ENCODE results near the gene RNU11. TPM values are rescaled to one million over a fixed set of nuclear protein-coding genes. Genes with fewer than 3 reads are reported as not detected.

Gene RNU11
- total RNA-seq, 1 experiment from 2014 or later = not detected

DNA sequence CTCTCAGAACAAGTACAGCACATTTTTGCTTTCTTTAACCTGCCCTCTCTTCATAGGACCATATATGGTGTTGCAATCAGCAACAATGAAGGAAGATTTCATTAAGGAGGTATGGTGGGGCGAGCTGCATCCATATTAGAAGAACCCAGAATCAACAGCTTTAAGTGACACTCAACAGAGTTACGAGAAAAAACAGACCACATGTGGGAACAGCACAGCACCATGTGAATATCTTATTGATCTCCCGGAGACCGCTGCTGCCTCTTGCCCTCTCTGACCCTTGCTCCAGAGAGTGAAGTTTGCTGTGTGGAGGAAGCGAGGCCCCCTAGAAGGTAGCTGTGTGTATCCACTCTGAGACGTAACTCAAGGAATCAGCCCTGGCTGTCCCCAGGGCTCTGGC is 43.4 kb upstream of the RNU11 start:
- Histone ChIP-seq H3K4me2 (ENCODE audit: low read length) (no peak overlapping the region), H3K9me3 (ENCODE audit: low read length) (no peaks in the 10 kb centered on the region), H4K20me1 (ENCODE audit: low read length) (no peaks in the 10 kb centered on the region), H3K79me2 (ENCODE audit: low read length) (no peaks in the 10 kb centered on the region), H3K27me3 (ENCODE audit: low read length) (no peaks in the 10 kb centered on the region), H2AFZ (ENCODE audit: low read length) (no peak overlapping the region), H3K4me1 (ENCODE audit: insufficient read depth, low read length) (peaks cover 20% of the 10 kb centered on the region), H3K9ac (ENCODE audit: low read length) (no peak overlapping the region), H3K9me2 (replicated peaks; ENCODE audit: low read length) (no peaks in the 10 kb centered on the region), H3K4me3 (ENCODE audit: low read length) (no peak overlapping the region), H3K36me3 (ENCODE audit: low read depth, low read length) (peaks cover 9% of the 10 kb centered on the region; the same call in 1 of the 2 replicates), H3K27ac (ENCODE audit: low read length) (no peak overlapping the region), H3F3A (ENCODE audit: low read length, unreplicated experiment) (peaks cover 5% of the 10 kb centered on the region)
- no TSS peak for BruUV-seq (replicated peaks)
- DNase-seq (no peak), ATAC-seq (no peak)
- ChIA-PET CTCF (no interaction called here), POLR2A (ENCODE audit: unreplicated experiment) (interaction anchor here (0.7 kb wide), 1 partner anchor 88 kb away, joined by 3 read pairs; no protein-coding TSS in a partner anchor)
- TF ChIP-seq EZH2 (IDR thresholded peaks at IDR 0.05; ENCODE audit: low read length, unreplicated experiment) (no peak), EZH2phosphoT487 (IDR thresholded peaks at IDR 0.05; ENCODE audit: borderline replicate concordance, low read length) (no peak)
- TF ChIP-seq, protein P1, sequence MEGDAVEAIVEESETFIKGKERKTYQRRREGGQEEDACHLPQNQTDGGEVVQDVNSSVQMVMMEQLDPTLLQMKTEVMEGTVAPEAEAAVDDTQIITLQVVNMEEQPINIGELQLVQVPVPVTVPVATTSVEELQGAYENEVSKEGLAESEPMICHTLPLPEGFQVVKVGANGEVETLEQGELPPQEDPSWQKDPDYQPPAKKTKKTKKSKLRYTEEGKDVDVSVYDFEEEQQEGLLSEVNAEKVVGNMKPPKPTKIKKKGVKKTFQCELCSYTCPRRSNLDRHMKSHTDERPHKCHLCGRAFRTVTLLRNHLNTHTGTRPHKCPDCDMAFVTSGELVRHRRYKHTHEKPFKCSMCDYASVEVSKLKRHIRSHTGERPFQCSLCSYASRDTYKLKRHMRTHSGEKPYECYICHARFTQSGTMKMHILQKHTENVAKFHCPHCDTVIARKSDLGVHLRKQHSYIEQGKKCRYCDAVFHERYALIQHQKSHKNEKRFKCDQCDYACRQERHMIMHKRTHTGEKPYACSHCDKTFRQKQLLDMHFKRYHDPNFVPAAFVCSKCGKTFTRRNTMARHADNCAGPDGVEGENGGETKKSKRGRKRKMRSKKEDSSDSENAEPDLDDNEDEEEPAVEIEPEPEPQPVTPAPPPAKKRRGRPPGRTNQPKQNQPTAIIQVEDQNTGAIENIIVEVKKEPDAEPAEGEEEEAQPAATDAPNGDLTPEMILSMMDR (conservative IDR thresholded peaks at IDR 0.05; ENCODE audit: low read depth, low read length) = no peak
- intact Hi-C loops (cut with micrococcal nuclease) = loop anchor here (5.0 kb wide), 1 partner anchor 248 kb away; no protein-coding TSS in a partner anchor

DNA sequence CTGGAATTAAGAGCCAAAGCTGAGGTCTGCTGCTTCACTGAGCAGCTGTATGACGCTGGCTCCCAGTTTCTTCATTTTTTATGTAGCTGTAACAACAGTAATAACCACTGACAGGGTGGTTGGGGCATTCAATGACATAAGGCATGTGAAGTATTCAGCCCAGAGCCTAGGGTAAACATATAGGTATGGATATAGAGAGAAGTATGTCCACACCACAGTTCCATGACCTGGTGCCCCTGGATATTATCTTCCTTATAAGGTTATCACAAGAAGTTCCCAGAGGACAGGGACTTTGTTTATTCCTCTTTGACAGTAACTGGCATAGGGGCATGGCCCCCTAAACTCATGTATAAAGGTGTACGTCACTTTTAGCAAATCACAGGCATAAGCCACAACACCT is 41.6 kb upstream of the RNU11 start:
- Histone ChIP-seq H3K36me3 (ENCODE audit: low read depth, low read length) (peaks cover 9% of the 10 kb centered on the region; the same call in 1 of the 2 replicates), H3K79me2 (ENCODE audit: low read length) (no peaks in the 10 kb centered on the region), H3K9me3 (ENCODE audit: low read length) (no peaks in the 10 kb centered on the region), H3K4me3 (ENCODE audit: low read length) (no peak overlapping the region), H3K4me1 (ENCODE audit: insufficient read depth, low read length) (peaks cover 9% of the 10 kb centered on the region), H3K9me2 (replicated peaks; ENCODE audit: low read length) (no peaks in the 10 kb centered on the region), H3K4me2 (ENCODE audit: low read length) (no peak overlapping the region), H2AFZ (ENCODE audit: low read length) (no peak overlapping the region), H3K9ac (ENCODE audit: low read length) (no peak overlapping the region), H3K27ac (ENCODE audit: low read length) (no peak overlapping the region), H4K20me1 (ENCODE audit: low read length) (no peaks in the 10 kb centered on the region), H3K27me3 (ENCODE audit: low read length) (no peaks in the 10 kb centered on the region), H3F3A (ENCODE audit: low read length, unreplicated experiment) (peaks cover 5% of the 10 kb centered on the region)
- DNase-seq = no peak
- TF ChIP-seq EZH2phosphoT487 (IDR thresholded peaks at IDR 0.05; ENCODE audit: borderline replicate concordance, low read length) = no peak
- TF ChIP-seq EZH2 (IDR thresholded peaks at IDR 0.05; ENCODE audit: low read length, unreplicated experiment) = no peak
- TF ChIP-seq, protein P1 (conservative IDR thresholded peaks at IDR 0.05; ENCODE audit: low read depth, low read length) = no peak
- no peak for ATAC-seq
- ChIA-PET CTCF (no interaction called here), POLR2A (ENCODE audit: unreplicated experiment) (no interaction called here)
- BruUV-seq (replicated peaks) = no TSS peak
- intact Hi-C loops (cut with micrococcal nuclease) = no loop called here

DNA sequence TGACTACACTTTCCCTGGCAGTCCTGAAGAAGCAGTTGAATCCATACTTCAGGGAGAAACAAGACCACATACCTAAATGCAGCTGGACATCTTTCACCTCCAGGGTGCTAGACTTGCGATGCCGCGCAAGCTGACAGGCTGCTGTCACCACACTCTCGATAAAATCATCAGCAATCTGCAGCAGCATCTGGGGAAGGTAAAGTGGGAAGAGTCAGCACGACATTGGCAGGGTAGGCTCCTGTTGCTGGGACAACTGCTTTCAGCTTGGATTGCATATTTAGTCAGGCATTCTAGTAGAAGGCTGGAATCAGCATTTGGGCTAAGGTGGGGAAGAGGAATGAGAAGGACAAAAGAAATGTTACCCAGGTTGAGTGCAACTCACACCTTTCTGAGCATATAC is 35.2 kb upstream of the RNU11 start:
- Histone ChIP-seq H3K27me3 (ENCODE audit: low read length) (no peaks in the 10 kb centered on the region), H3K9me2 (replicated peaks; ENCODE audit: low read length) (no peaks in the 10 kb centered on the region), H3K27ac (ENCODE audit: low read length) (no peak overlapping the region), H3K36me3 (ENCODE audit: low read depth, low read length) (peaks cover 3% of the 10 kb centered on the region; the same call in 1 of the 2 replicates), H3K9ac (ENCODE audit: low read length) (no peak overlapping the region), H3K9me3 (ENCODE audit: low read length) (no peaks in the 10 kb centered on the region), H3F3A (ENCODE audit: low read length, unreplicated experiment) (no peaks in the 10 kb centered on the region), H3K4me3 (ENCODE audit: low read length) (no peak overlapping the region), H3K4me2 (ENCODE audit: low read length) (no peak overlapping the region), H2AFZ (ENCODE audit: low read length) (no peak overlapping the region), H3K79me2 (ENCODE audit: low read length) (no peaks in the 10 kb centered on the region), H4K20me1 (ENCODE audit: low read length) (no peaks in the 10 kb centered on the region), H3K4me1 (ENCODE audit: insufficient read depth, low read length) (no peaks in the 10 kb centered on the region)
- DNase-seq (no peak), ATAC-seq (no peak)
- ChIA-PET POLR2A (ENCODE audit: unreplicated experiment) (no interaction called here), CTCF (no interaction called here)
- TF ChIP-seq, protein P1 (conservative IDR thresholded peaks at IDR 0.05; ENCODE audit: low read depth, low read length) = no peak
- TF ChIP-seq EZH2phosphoT487 (IDR thresholded peaks at IDR 0.05; ENCODE audit: borderline replicate concordance, low read length) = no peak
- TF ChIP-seq EZH2 (IDR thresholded peaks at IDR 0.05; ENCODE audit: low read length, unreplicated experiment) = no peak
- no TSS peak for BruUV-seq (replicated peaks)
- intact Hi-C loops (cut with micrococcal nuclease) = no loop called here
